ENCODE results near the gene PTCSC3. TPM values are rescaled to one million over a fixed set of nuclear protein-coding genes. Genes with fewer than 3 reads are reported as not detected.

PTCSC3 gene
- total and polyA plus RNA-seq, 10 of the 15 experiments (the other 5 are each of a cell fraction or from before 2014, with no cell fraction given): not detected

GRCh38 chr14:36130186-36130585 lies 46.3 kb downstream of the PTCSC3 start:
- H4K20me1 ChIP-seq (ENCODE audit: control insufficient read depth, insufficient read depth): no peaks in the 10 kb centered on the region
- no peak overlapping the region for H3K27ac ChIP-seq (ENCODE audit: control insufficient read depth, insufficient read depth)
- BruUV-seq (replicated peaks): no TSS peak
- H3K9me3 ChIP-seq (replicated peaks; ENCODE audit: control insufficient read depth, insufficient read depth, low read length): no peaks in the 10 kb centered on the region
- DNase-seq (ENCODE audit: low read depth, low spot score) (no peak), FAIRE-seq (no peak), ATAC-seq (no peak)
- H3K79me2 ChIP-seq (ENCODE audit: control insufficient read depth, insufficient read depth, low read length): no peaks in the 10 kb centered on the region
- in situ Hi-C loops (cut with MboI): no loop called here
- ChIA-PET RAD21 (ENCODE audit: unreplicated experiment) (no interaction called here), SMC1A (ENCODE audit: uncharacterized antibody, unreplicated experiment) (no interaction called here), CTCF (no interaction called here), POLR2A (no interaction called here)
- WGBS (ENCODE audit: insufficient coverage, insufficient replicate concordance, low lambda C conversion rate, missing lambda C conversion rate): 0% methylated on average over 1 of the region's 1 CpG
- H3K36me3 ChIP-seq (ENCODE audit: control insufficient read depth in 2 of 2, insufficient read depth in 2 of 2, low read length in 1 of 2): no peaks in the 10 kb centered on the region
- H2AFZ ChIP-seq (ENCODE audit: control insufficient read depth, low read depth, low read length): no peak overlapping the region
- intact Hi-C loops (cut with micrococcal nuclease; ENCODE audit: unreplicated experiment): no loop called here
- TF ChIP-seq NFIC (IDR thresholded peaks at IDR 0.05; ENCODE audit: low read depth, low read length) (no peak), SIN3A (IDR thresholded peaks at IDR 0.05; ENCODE audit: low read depth, low read length) (no peak), RCOR1 (conservative IDR thresholded peaks at IDR 0.05; ENCODE audit: low read depth, low read length) (no peak), TCF3 (IDR thresholded peaks at IDR 0.05; ENCODE audit: borderline replicate concordance, insufficient read depth, low read depth, low read length) (no peak), KDM1A (IDR thresholded peaks at IDR 0.05; ENCODE audit: borderline replicate concordance) (no peak)
- TF ChIP-seq, protein P1, sequence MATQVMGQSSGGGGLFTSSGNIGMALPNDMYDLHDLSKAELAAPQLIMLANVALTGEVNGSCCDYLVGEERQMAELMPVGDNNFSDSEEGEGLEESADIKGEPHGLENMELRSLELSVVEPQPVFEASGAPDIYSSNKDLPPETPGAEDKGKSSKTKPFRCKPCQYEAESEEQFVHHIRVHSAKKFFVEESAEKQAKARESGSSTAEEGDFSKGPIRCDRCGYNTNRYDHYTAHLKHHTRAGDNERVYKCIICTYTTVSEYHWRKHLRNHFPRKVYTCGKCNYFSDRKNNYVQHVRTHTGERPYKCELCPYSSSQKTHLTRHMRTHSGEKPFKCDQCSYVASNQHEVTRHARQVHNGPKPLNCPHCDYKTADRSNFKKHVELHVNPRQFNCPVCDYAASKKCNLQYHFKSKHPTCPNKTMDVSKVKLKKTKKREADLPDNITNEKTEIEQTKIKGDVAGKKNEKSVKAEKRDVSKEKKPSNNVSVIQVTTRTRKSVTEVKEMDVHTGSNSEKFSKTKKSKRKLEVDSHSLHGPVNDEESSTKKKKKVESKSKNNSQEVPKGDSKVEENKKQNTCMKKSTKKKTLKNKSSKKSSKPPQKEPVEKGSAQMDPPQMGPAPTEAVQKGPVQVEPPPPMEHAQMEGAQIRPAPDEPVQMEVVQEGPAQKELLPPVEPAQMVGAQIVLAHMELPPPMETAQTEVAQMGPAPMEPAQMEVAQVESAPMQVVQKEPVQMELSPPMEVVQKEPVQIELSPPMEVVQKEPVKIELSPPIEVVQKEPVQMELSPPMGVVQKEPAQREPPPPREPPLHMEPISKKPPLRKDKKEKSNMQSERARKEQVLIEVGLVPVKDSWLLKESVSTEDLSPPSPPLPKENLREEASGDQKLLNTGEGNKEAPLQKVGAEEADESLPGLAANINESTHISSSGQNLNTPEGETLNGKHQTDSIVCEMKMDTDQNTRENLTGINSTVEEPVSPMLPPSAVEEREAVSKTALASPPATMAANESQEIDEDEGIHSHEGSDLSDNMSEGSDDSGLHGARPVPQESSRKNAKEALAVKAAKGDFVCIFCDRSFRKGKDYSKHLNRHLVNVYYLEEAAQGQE (IDR thresholded peaks at IDR 0.05; ENCODE audit: low read depth, low read length): no peak
- no peaks in the 10 kb centered on the region for H3K4me1 ChIP-seq (ENCODE audit: control insufficient read depth, insufficient read depth, low read length)
- no peak overlapping the region for H3K9ac ChIP-seq (ENCODE audit: control insufficient read depth, insufficient read depth, low read length)
- H3K4me2 ChIP-seq (ENCODE audit: control insufficient read depth, insufficient read depth): no peak overlapping the region
- H3K4me3 ChIP-seq: no peak overlapping the region
- H3K27me3 ChIP-seq (replicated peaks in 1 of 2; ENCODE audit: control insufficient read depth in 2 of 2, insufficient read depth in 2 of 2, low read length in 1 of 2): no peaks in the 10 kb centered on the region
